HepG2 (cell line): ENCODE results near the gene SLC2A4. TPM values are rescaled to one million over a fixed set of nuclear protein-coding genes. Genes with fewer than 3 reads are reported as not detected.

Source experiments
- DNMT3B ChIP-seq: conservative IDR thresholded peaks from 2 replicates; pipeline ENCODE4 v1.6.1; 2016; ENCODE audit warnings: missing biosample characterization, control low read depth
- FLYWCH1 ChIP-seq: sonication (generic); formaldehyde crosslinking; IDR thresholded peaks from 2 replicates; pipeline ENCODE4 v1.8.1; 2023; ENCODE audit warnings: mild to moderate bottlenecking, missing genetic modification reagents
- FOSL2 ChIP-seq: sonication (generic); formaldehyde crosslinking; IDR thresholded peaks from 2 replicates; pipeline ENCODE4 v1.4.0; 2020; ENCODE audit warnings: missing genetic modification reagents
- KLF13 ChIP-seq: sonication (generic); formaldehyde crosslinking; IDR thresholded peaks from 2 replicates; pipeline ENCODE4 v1.4.0; 2020; ENCODE audit warnings: mild to moderate bottlenecking, missing genetic modification reagents
- MXD3 ChIP-seq: IDR thresholded peaks from 2 replicates; pipeline ENCODE4 v1.6.1; 2016; ENCODE audit warnings: mild to moderate bottlenecking, missing biosample characterization, missing genetic modification reagents
- NR3C1 ChIP-seq: sonication (generic); formaldehyde crosslinking; IDR thresholded peaks from 2 replicates; pipeline ENCODE4 v1.4.0; 2020; ENCODE audit warnings: missing genetic modification reagents
- PAXIP1 ChIP-seq: sonication (generic); formaldehyde crosslinking; conservative IDR thresholded peaks from 2 replicates; pipeline ENCODE4 v1.4.0; 2020; ENCODE audit warnings: mild to moderate bottlenecking, missing genetic modification reagents, moderate library complexity
- POLR2A ChIP-seq, 2 experiments: IDR thresholded peaks; 2 replicates each; pipeline ENCODE4 v1.6.1; 2011; ENCODE audit warnings: low read depth in 2 of 2, low read length in 2 of 2, mild to moderate bottlenecking in 1 of 2, moderate library complexity in 1 of 2; ENCODE audit not compliant: insufficient read depth in 1 of 2
- POLR2AphosphoS5 ChIP-seq: IDR thresholded peaks from 2 replicates; pipeline ENCODE4 v1.6.1; 2012; ENCODE audit warnings: low read depth, low read length
- SMAD1 ChIP-seq: sonication (generic); formaldehyde crosslinking; IDR thresholded peaks from 2 replicates; pipeline ENCODE4 v1.4.0; 2020; ENCODE audit warnings: missing genetic modification reagents, low read depth, mild to moderate bottlenecking, borderline replicate concordance
- TERF1 ChIP-seq: sonication (generic); formaldehyde crosslinking; IDR thresholded peaks from 2 replicates; pipeline ENCODE4 v1.8.0; 2022; ENCODE audit warnings: mild to moderate bottlenecking, missing genetic modification reagents, moderate library complexity
- ZBTB43 ChIP-seq: sonication (generic); formaldehyde crosslinking; conservative IDR thresholded peaks from 2 replicates; pipeline ENCODE4 v1.4.0; 2020; ENCODE audit warnings: missing genetic modification reagents
- ZFP62 ChIP-seq: sonication (generic); formaldehyde crosslinking; IDR thresholded peaks from 2 replicates; pipeline ENCODE4 v1.4.0; 2020; ENCODE audit warnings: missing genetic modification reagents
- ZFP82 ChIP-seq: sonication (generic); formaldehyde crosslinking; IDR thresholded peaks from 2 replicates; pipeline ENCODE4 v1.5.1; 2020; ENCODE audit warnings: mild to moderate bottlenecking, missing genetic modification reagents, borderline replicate concordance
- ZNF275 ChIP-seq: sonication (generic); formaldehyde crosslinking; IDR thresholded peaks from 2 replicates; pipeline ENCODE4 v1.8.0; 2022; ENCODE audit warnings: missing genetic modification reagents, mild to moderate bottlenecking, inconsistent platforms, borderline replicate concordance
- ZNF30 ChIP-seq: sonication (generic); formaldehyde crosslinking; IDR thresholded peaks from 2 replicates; pipeline ENCODE4 v1.5.0; 2020; ENCODE audit warnings: mild to moderate bottlenecking, missing genetic modification reagents
- ZNF33A ChIP-seq: sonication (generic); formaldehyde crosslinking; IDR thresholded peaks from 2 replicates; pipeline ENCODE4 v1.5.1; 2020; ENCODE audit warnings: missing genetic modification reagents, mild to moderate bottlenecking, moderate library complexity, borderline replicate concordance
- ZNF468 ChIP-seq: sonication (generic); formaldehyde crosslinking; IDR thresholded peaks from 2 replicates; pipeline ENCODE4 v1.8.0; 2022; ENCODE audit warnings: mild to moderate bottlenecking, moderate library complexity, missing genetic modification reagents
- ZNF552 ChIP-seq: sonication (generic); formaldehyde crosslinking; IDR thresholded peaks from 2 replicates; pipeline ENCODE4 v1.9.0; 2022; ENCODE audit warnings: missing genetic modification reagents, mild to moderate bottlenecking, borderline replicate concordance
- ZNF737 ChIP-seq: sonication (generic); formaldehyde crosslinking; IDR thresholded peaks from 2 replicates; pipeline ENCODE4 v1.5.0; 2020; ENCODE audit warnings: missing genetic modification reagents, mild to moderate bottlenecking, borderline replicate concordance
- ZNF740 ChIP-seq: sonication (generic); formaldehyde crosslinking; IDR thresholded peaks from 2 replicates; pipeline ENCODE4 v1.4.0; 2020; ENCODE audit warnings: missing genetic modification reagents
- ZSCAN31 ChIP-seq: sonication (generic); formaldehyde crosslinking; IDR thresholded peaks from 2 replicates; pipeline ENCODE4 v1.5.0; 2020; ENCODE audit warnings: low read depth, mild to moderate bottlenecking, missing genetic modification reagents
- polyA plus RNA-seq, 8 experiments: library from polyadenylated mRNA; depleted of rRNA in 3 of 8; stranded (reverse) in 7 of 8; unstranded in 1 of 8; fragments of >200 nt; fragmentation: Illumina TruSeq in 4 of 8; extraction: Trizol in 4 of 8; gene quantifications; 2 replicates each; pipeline versions ENCODE4 v1.2.1 to v1.2.3, GENCODE V29; 2011 to 2016; ENCODE audit warnings: low read depth in 4 of 8, missing spikeins in 1 of 8, mixed read lengths in 1 of 8; ENCODE audit not compliant: insufficient read depth in 1 of 8
- total RNA-seq, 5 experiments: library from RNA; depleted of rRNA; stranded (reverse); fragments of >200 nt; fragmentation: Illumina TruSeq; extraction: Trizol; gene quantifications; 2 replicates each; pipeline ENCODE4 v1.2.3, GENCODE V29; 2016; ENCODE audit warnings: low read depth in 1 of 5

The SLC2A4 gene
- total and polyA plus RNA-seq, 2 of the 13 experiments (the other 11 are each of a cell fraction or from before 2014, with no cell fraction given) = 4.9 to 5.8 TPM

GRCh38 chr17:7242717-7243452 lies 38.6 kb upstream of the SLC2A4 start (continued):
- peak; percentile 49; the same call in 1 of the 2 replicates for TF ChIP-seq PAXIP1 (CRISPR knock-in tag)
- peak; percentile 22 to 66; a peak in 3 of 4 replicates for TF ChIP-seq POLR2A (IDR thresholded peaks at IDR 0.05; ENCODE audit: insufficient read depth in 1 of 2, low read depth in 2 of 2, low read length in 2 of 2)
- TF ChIP-seq TERF1 (CRISPR knock-in tag) = no peak
- no peak for TF ChIP-seq KLF13 (CRISPR knock-in tag)
- no peak for TF ChIP-seq FLYWCH1 (CRISPR knock-in tag)
- TF ChIP-seq POLR2AphosphoS5 = peak; percentile 84
- no peak for TF ChIP-seq ZNF30 (CRISPR knock-in tag)
- peak; percentile 91; the same call in 1 of the 2 replicates for TF ChIP-seq MXD3 (CRISPR knock-in tag)
- TF ChIP-seq ZNF33A (CRISPR knock-in tag) = no peak
- TF ChIP-seq ZSCAN31 = no peak
- no peak for TF ChIP-seq ZNF552 (CRISPR knock-in tag)
- peak; percentile 67 for TF ChIP-seq FOSL2 (CRISPR knock-in tag)
- TF ChIP-seq ZFP62 (CRISPR knock-in tag) = no peak
- no peak for TF ChIP-seq NR3C1 (CRISPR knock-in tag)
- no peak for TF ChIP-seq ZNF468 (CRISPR knock-in tag)
- no peak for TF ChIP-seq ZFP82 (CRISPR knock-in tag)
- peak; percentile 95 for TF ChIP-seq ZNF740 (CRISPR knock-in tag)
- TF ChIP-seq ZNF737 = no peak
- peak; percentile 33; the same call in 1 of the 2 replicates for TF ChIP-seq SMAD1 (CRISPR knock-in tag)
- peak; percentile 25; the same call in 1 of the 2 replicates for TF ChIP-seq ZNF275 (CRISPR knock-in tag)
- peak; percentile 87 for TF ChIP-seq DNMT3B
- no peak for TF ChIP-seq ZBTB43 (CRISPR knock-in tag)
